ENCODE results near the gene ARMC12. TPM values are rescaled to one million over a fixed set of nuclear protein-coding genes. Genes with fewer than 3 reads are reported as not detected.

Gene ARMC12
- total and polyA plus RNA-seq, 2 donors (not counting 1 experiment from before 2014, with no cell fraction given) = 0.17 to 0.50 TPM

DNA sequence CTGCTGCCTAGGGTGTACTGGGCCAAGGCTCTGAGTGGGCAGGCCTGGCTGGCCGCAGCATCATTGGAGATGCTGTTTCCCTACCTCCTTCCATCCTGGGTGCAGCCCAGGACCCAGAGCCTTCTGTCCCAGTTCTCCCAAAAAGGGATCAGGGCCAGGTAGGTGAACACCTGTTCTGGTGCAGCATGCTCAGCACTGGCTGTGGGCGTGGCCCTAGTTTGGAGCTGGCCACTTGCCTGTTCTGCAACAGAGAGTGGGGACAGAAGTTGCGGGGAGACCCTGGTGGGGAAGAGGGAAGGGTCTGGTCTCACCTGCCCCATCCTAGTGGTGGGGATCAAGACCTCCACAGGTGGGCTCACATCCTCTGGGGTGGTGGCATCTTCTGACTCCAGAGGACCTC is 1.4 kb upstream of the ARMC12 start:
- no peaks in the 10 kb centered on the region for H3K79me2 ChIP-seq (ENCODE audit: control insufficient read depth, insufficient read depth, low read length)
- peaks cover 7% of the 10 kb centered on the region for H3K4me1 ChIP-seq (ENCODE audit: control insufficient read depth, extremely low read depth, insufficient read depth, low read length)
- H4K20me1 ChIP-seq (ENCODE audit: control insufficient read depth, extremely low read depth, insufficient read depth, low read length) = no peaks in the 10 kb centered on the region
- H3K4me2 ChIP-seq (ENCODE audit: extremely low read depth, insufficient read depth, low read length) = no peak overlapping the region
- no peak for DNase-seq (ENCODE audit: low read depth in 2 of 2)
- no peaks in the 10 kb centered on the region for H3K27me3 ChIP-seq (ENCODE audit: control insufficient read depth, insufficient read depth, low read length)
- no peak overlapping the region for H3K4me3 ChIP-seq (replicated peaks in 1 of 4; ENCODE audit: control extremely low read depth in 1 of 4, insufficient read depth in 1 of 4, low read depth in 3 of 4, low read length in 4 of 4)
- TF ChIP-seq, protein P1, sequence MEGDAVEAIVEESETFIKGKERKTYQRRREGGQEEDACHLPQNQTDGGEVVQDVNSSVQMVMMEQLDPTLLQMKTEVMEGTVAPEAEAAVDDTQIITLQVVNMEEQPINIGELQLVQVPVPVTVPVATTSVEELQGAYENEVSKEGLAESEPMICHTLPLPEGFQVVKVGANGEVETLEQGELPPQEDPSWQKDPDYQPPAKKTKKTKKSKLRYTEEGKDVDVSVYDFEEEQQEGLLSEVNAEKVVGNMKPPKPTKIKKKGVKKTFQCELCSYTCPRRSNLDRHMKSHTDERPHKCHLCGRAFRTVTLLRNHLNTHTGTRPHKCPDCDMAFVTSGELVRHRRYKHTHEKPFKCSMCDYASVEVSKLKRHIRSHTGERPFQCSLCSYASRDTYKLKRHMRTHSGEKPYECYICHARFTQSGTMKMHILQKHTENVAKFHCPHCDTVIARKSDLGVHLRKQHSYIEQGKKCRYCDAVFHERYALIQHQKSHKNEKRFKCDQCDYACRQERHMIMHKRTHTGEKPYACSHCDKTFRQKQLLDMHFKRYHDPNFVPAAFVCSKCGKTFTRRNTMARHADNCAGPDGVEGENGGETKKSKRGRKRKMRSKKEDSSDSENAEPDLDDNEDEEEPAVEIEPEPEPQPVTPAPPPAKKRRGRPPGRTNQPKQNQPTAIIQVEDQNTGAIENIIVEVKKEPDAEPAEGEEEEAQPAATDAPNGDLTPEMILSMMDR (conservative IDR thresholded peaks at IDR 0.05 in 1 of 2, IDR thresholded peaks at IDR 0.05 in 1 of 2; ENCODE audit: low read depth in 1 of 2, low read length in 2 of 2) = no peak
- no peak for TF ChIP-seq EZH2 (IDR thresholded peaks at IDR 0.05; ENCODE audit: low read length, missing control alignments)
- H3K9me3 ChIP-seq (ENCODE audit: control insufficient read depth, insufficient read depth, low read depth, low read length) = no peaks in the 10 kb centered on the region
- no peak overlapping the region for H3K9ac ChIP-seq (ENCODE audit: insufficient read depth, low read length)
- H3K27ac ChIP-seq (ENCODE audit: insufficient read depth, low read length) = no peak overlapping the region
- no peak overlapping the region for H2AFZ ChIP-seq (ENCODE audit: low read length)
- no peaks in the 10 kb centered on the region for H3K36me3 ChIP-seq (ENCODE audit: control insufficient read depth, insufficient read depth, low read length)

GRCh38 chr6:35736253-35736894 is 458 bp upstream of the ARMC12 start:
- TF ChIP-seq EZH2 (IDR thresholded peaks at IDR 0.05; ENCODE audit: low read length, missing control alignments) = no peak
- TF ChIP-seq, protein P1 (conservative IDR thresholded peaks at IDR 0.05 in 1 of 2, IDR thresholded peaks at IDR 0.05 in 1 of 2; ENCODE audit: low read depth in 1 of 2, low read length in 2 of 2) = peak; percentile 92
- Histone ChIP-seq H3K9me3 (ENCODE audit: control insufficient read depth, insufficient read depth, low read depth, low read length) (no peaks in the 10 kb centered on the region), H3K27ac (ENCODE audit: insufficient read depth, low read length) (no peak overlapping the region), H3K4me1 (ENCODE audit: control insufficient read depth, extremely low read depth, insufficient read depth, low read length) (peaks cover 7% of the 10 kb centered on the region), H3K9ac (ENCODE audit: insufficient read depth, low read length) (no peak overlapping the region), H3K79me2 (ENCODE audit: control insufficient read depth, insufficient read depth, low read length) (no peaks in the 10 kb centered on the region), H2AFZ (ENCODE audit: low read length) (no peak overlapping the region), H3K4me3 (replicated peaks in 1 of 4; ENCODE audit: control extremely low read depth in 1 of 4, insufficient read depth in 1 of 4, low read depth in 3 of 4, low read length in 4 of 4) (no peak overlapping the region), H3K36me3 (ENCODE audit: control insufficient read depth, insufficient read depth, low read length) (no peaks in the 10 kb centered on the region), H3K4me2 (ENCODE audit: extremely low read depth, insufficient read depth, low read length) (no peak overlapping the region), H3K27me3 (ENCODE audit: control insufficient read depth, insufficient read depth, low read length) (no peaks in the 10 kb centered on the region), H4K20me1 (ENCODE audit: control insufficient read depth, extremely low read depth, insufficient read depth, low read length) (no peaks in the 10 kb centered on the region)
- peak; percentile 25 to 67 for DNase-seq (ENCODE audit: low read depth in 2 of 2)

- no peak overlapping the region for H2AFZ ChIP-seq (ENCODE audit: low read length)
- no peaks in the 10 kb centered on the region for H3K9me3 ChIP-seq (ENCODE audit: control insufficient read depth, insufficient read depth, low read depth, low read length)
- H4K20me1 ChIP-seq (ENCODE audit: control insufficient read depth, extremely low read depth, insufficient read depth, low read length) = no peaks in the 10 kb centered on the region
- TF ChIP-seq, protein P1 (conservative IDR thresholded peaks at IDR 0.05 in 1 of 2, IDR thresholded peaks at IDR 0.05 in 1 of 2; ENCODE audit: low read depth in 1 of 2, low read length in 2 of 2) = peak; percentile 73 to 80
- TF ChIP-seq EZH2 (IDR thresholded peaks at IDR 0.05; ENCODE audit: low read length, missing control alignments) = no peak
- H3K27me3 ChIP-seq (ENCODE audit: control insufficient read depth, insufficient read depth, low read length) = no peaks in the 10 kb centered on the region
- no peak overlapping the region for H3K9ac ChIP-seq (ENCODE audit: insufficient read depth, low read length)
- H3K4me3 ChIP-seq (replicated peaks in 1 of 4; ENCODE audit: control extremely low read depth in 1 of 4, insufficient read depth in 1 of 4, low read depth in 3 of 4, low read length in 4 of 4) = no peak overlapping the region
- no peak overlapping the region for H3K27ac ChIP-seq (ENCODE audit: insufficient read depth, low read length)
- no peak overlapping the region for H3K4me2 ChIP-seq (ENCODE audit: extremely low read depth, insufficient read depth, low read length)
- no peaks in the 10 kb centered on the region for H3K79me2 ChIP-seq (ENCODE audit: control insufficient read depth, insufficient read depth, low read length)
- peak; percentile 71 to 94 for DNase-seq (ENCODE audit: low read depth in 2 of 2)
- peaks cover 4% of the 10 kb centered on the region for H3K4me1 ChIP-seq (ENCODE audit: control insufficient read depth, extremely low read depth, insufficient read depth, low read length)
- H3K36me3 ChIP-seq (ENCODE audit: control insufficient read depth, insufficient read depth, low read length) = no peaks in the 10 kb centered on the region
Observed at GRCh38 chr6:35737413-35738211, 780 bp downstream of the ARMC12 start.

All from fibroblast of lung (primary cell).